Fibroblast of lung (primary cell): ENCODE data around the gene WDR35. TPM values are rescaled to one million over a fixed set of nuclear protein-coding genes. Genes with fewer than 3 reads are reported as not detected.

ENCODE experiments used
- DNase-seq, 2 donors: peaks; one replicate each; pipeline versions ENCODE4 v3.0.0 to v3.0.0-alpha.2; 2010; ENCODE audit warnings: low read depth in 2 of 2
- H2AFZ ChIP-seq: 2 replicates; pipeline ENCODE4 v1.5.1; 2012; ENCODE audit warnings: low read length, control low read depth, inconsistent platforms
- H3K27ac ChIP-seq: 2 replicates; pipeline ENCODE4 v1.5.1; 2011; ENCODE audit warnings: low read length, control low read depth; ENCODE audit not compliant: insufficient read depth
- H3K27me3 ChIP-seq: 2 replicates; pipeline ENCODE4 v1.5.1; 2011; ENCODE audit warnings: mild to moderate bottlenecking, low read length; ENCODE audit not compliant: control insufficient read depth, insufficient read depth
- H3K36me3 ChIP-seq: 2 replicates; pipeline ENCODE4 v1.5.1; 2011; ENCODE audit warnings: low read length; ENCODE audit not compliant: control insufficient read depth, insufficient read depth
- H3K4me1 ChIP-seq: 2 replicates; pipeline ENCODE4 v1.5.1; 2011; ENCODE audit warnings: low read length; ENCODE audit not compliant: control insufficient read depth, insufficient read depth; ENCODE audit errors: extremely low read depth
- H3K4me2 ChIP-seq: 2 replicates; pipeline ENCODE4 v1.5.1; 2011; ENCODE audit warnings: low read length, control low read depth; ENCODE audit not compliant: insufficient read depth; ENCODE audit errors: extremely low read depth
- H3K4me3 ChIP-seq, 4 experiments: fragments of 200-600 bp in 1 of 4; sonication (generic) in 1 of 4; replicated peaks in 1 of 4; 2 replicates each; pipeline ENCODE4 v1.5.1; 2011 to 2016; ENCODE audit warnings: low read length in 4 of 4, low read depth in 3 of 4, mild to moderate bottlenecking in 3 of 4, control low read depth in 2 of 4, inconsistent platforms in 1 of 4, mixed read lengths in 1 of 4; ENCODE audit not compliant: insufficient read depth in 1 of 4; ENCODE audit errors: control extremely low read depth in 1 of 4
- H3K79me2 ChIP-seq: 2 replicates; pipeline ENCODE4 v1.5.1; 2012; ENCODE audit warnings: mild to moderate bottlenecking, low read length, inconsistent platforms; ENCODE audit not compliant: control insufficient read depth, insufficient read depth
- H3K9ac ChIP-seq: 2 replicates; pipeline ENCODE4 v1.5.1; 2011; ENCODE audit warnings: mild to moderate bottlenecking, low read length, control low read depth; ENCODE audit not compliant: insufficient read depth
- H3K9me3 ChIP-seq: 2 replicates; pipeline ENCODE4 v1.5.1; 2012; ENCODE audit warnings: low read depth, low read length; ENCODE audit not compliant: control insufficient read depth, insufficient read depth
- H4K20me1 ChIP-seq: 2 replicates; pipeline ENCODE4 v1.5.1; 2011; ENCODE audit warnings: low read length; ENCODE audit not compliant: control insufficient read depth, insufficient read depth; ENCODE audit errors: extremely low read depth
- CTCF ChIP-seq, 2 donors: IDR thresholded peaks in 1 of 2; conservative IDR thresholded peaks in 1 of 2; 1 replicate in 1 of 2; 2 replicates in 1 of 2; pipeline ENCODE4 v1.5.1; 2011 to 2012; ENCODE audit warnings: low read length in 2 of 2, control low read depth in 1 of 2, inconsistent platforms in 1 of 2, low read depth in 1 of 2, mild to moderate bottlenecking in 1 of 2
- EZH2 ChIP-seq: IDR thresholded peaks from 2 replicates; pipeline ENCODE4 v1.5.1; 2012; ENCODE audit warnings: low read length, control low read depth, mild to moderate bottlenecking; ENCODE audit errors: missing control alignments
- polyA plus RNA-seq, 2 donors: library from polyadenylated mRNA; depleted of rRNA in 1 of 2; stranded (reverse) in 1 of 2; unstranded in 1 of 2; fragments of >200 nt; gene quantifications; 2 replicates each; pipeline ENCODE4 v1.2.1, GENCODE V29; 2011 to 2012; ENCODE audit warnings: missing spikeins in 1 of 2
- total RNA-seq: library from RNA; depleted of rRNA; stranded (reverse); fragments of >200 nt; gene quantifications from 2 replicates; pipeline ENCODE4 v1.2.1, GENCODE V29; 2014

The WDR35 gene
- total and polyA plus RNA-seq, 2 donors (not counting 1 experiment from before 2014, with no cell fraction given) = 8.3 to 11.6 TPM

GRCh38 chr2:20008703-20009102, 18.8 kb upstream of the WDR35 start:
- DNase-seq = no peak
- no peaks in the 10 kb centered on the region for H3K36me3 ChIP-seq
- no peak overlapping the region for H3K27ac ChIP-seq
- TF ChIP-seq EZH2 (no peak), CTCF (conservative IDR thresholded peaks at IDR 0.05 in 1 of 2, IDR thresholded peaks at IDR 0.05 in 1 of 2; ENCODE audit: low read depth in 1 of 2, low read length in 2 of 2) (no peak)
- no peaks in the 10 kb centered on the region for H3K4me1 ChIP-seq
- no peaks in the 10 kb centered on the region for H3K79me2 ChIP-seq
- H3K9ac ChIP-seq = no peak overlapping the region
- no peak overlapping the region for H3K4me2 ChIP-seq
- H2AFZ ChIP-seq = no peak overlapping the region
- H4K20me1 ChIP-seq = no peaks in the 10 kb centered on the region
- no peaks in the 10 kb centered on the region for H3K9me3 ChIP-seq
- no peak overlapping the region for H3K4me3 ChIP-seq
- no peaks in the 10 kb centered on the region for H3K27me3 ChIP-seq

GRCh38 chr2:20005891-20006470, 16.1 kb upstream of the WDR35 start:
- H2AFZ ChIP-seq = no peak overlapping the region

GRCh38 chr2:20005067-20005627, 15.2 kb upstream of the WDR35 start:
- no peaks in the 10 kb centered on the region for H3K9me3 ChIP-seq
- no peak overlapping the region for H3K4me3 ChIP-seq
- no peak for DNase-seq
- H3K27me3 ChIP-seq = no peaks in the 10 kb centered on the region
- no peak overlapping the region for H2AFZ ChIP-seq
- H3K36me3 ChIP-seq = no peaks in the 10 kb centered on the region
- H3K27ac ChIP-seq = no peak overlapping the region
- no peaks in the 10 kb centered on the region for H3K79me2 ChIP-seq
- no peaks in the 10 kb centered on the region for H3K4me1 ChIP-seq
- no peaks in the 10 kb centered on the region for H4K20me1 ChIP-seq
- H3K9ac ChIP-seq = no peak overlapping the region
- TF ChIP-seq EZH2 (no peak), CTCF (conservative IDR thresholded peaks at IDR 0.05 in 1 of 2, IDR thresholded peaks at IDR 0.05 in 1 of 2; ENCODE audit: low read depth in 1 of 2, low read length in 2 of 2) (no peak)
- no peak overlapping the region for H3K4me2 ChIP-seq

More at GRCh38 chr2:20005891-20006470, 16.1 kb upstream of the WDR35 start:
- H3K9me3 ChIP-seq = no peaks in the 10 kb centered on the region
- H3K27me3 ChIP-seq = no peaks in the 10 kb centered on the region
- H3K4me1 ChIP-seq = no peaks in the 10 kb centered on the region
- no peak for DNase-seq
- no peaks in the 10 kb centered on the region for H4K20me1 ChIP-seq
- no peak for TF ChIP-seq CTCF (conservative IDR thresholded peaks at IDR 0.05 in 1 of 2, IDR thresholded peaks at IDR 0.05 in 1 of 2; ENCODE audit: low read depth in 1 of 2, low read length in 2 of 2)
- no peak for TF ChIP-seq EZH2
- no peak overlapping the region for H3K27ac ChIP-seq
- H3K9ac ChIP-seq = no peak overlapping the region
- no peak overlapping the region for H3K4me3 ChIP-seq
- no peaks in the 10 kb centered on the region for H3K36me3 ChIP-seq
- H3K4me2 ChIP-seq = no peak overlapping the region
- H3K79me2 ChIP-seq = no peaks in the 10 kb centered on the region
